NCI-H774 (cell line): ENCODE data around the gene PRRT1B.
"Not testable (repeated sequence)": the region's sequence is repeated elsewhere in the genome, so short reads cannot be mapped to it uniquely, and the experiment has no call there.

Experiments
- DNase-seq: peaks from one replicate; lab custom pipeline; 2025; lab: John Stamatoyannopoulos, UW

The PRRT1B gene

DNA sequence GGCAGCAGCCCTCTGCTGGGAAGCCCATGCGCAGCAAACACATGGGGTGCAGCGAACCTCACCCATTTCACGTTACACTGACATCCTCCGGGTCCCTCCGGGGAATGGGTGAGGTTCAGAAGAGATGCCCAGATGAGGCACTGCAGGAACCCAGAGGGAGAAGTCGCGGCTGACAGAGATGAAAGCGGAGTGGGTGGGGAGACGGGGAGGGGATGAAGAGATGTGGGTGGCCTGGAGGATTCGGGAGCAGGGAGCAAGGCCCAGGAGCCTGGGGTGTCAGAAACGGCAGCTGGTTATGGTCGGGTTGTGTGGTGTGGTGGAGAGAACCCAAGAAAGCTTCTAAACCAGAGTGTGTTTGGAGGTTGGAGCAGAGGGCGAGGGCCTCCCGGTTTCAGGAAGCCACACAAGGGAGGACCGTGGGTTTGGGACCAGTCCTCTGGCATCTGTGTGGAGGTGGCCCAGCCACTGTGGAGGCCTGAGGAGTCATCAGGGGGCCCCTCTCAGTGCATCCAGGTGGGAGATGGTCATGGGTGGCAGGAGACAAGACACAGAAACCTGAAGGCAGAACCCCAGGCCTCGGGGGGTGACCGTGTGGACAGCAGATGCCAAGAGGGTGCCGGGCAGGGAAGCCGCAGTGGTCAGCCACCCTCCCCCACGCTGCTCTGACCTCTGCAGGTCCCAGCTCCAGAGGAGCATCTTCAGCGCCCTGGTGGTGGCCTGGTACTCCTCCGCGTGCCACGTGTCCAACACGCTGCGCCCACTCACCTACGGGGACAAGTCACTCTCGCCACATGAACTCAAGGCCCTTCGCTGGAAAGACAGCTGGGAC is 22.9 kb upstream of the PRRT1B start:
- no peak for DNase-seq

GRCh38 chr9:131523086-131523388 is 22.3 kb upstream of the PRRT1B start:
- DNase-seq = no peak

- no peak for DNase-seq
These were observed 21.6 kb upstream of the PRRT1B start for GRCh38 chr9:131523451-131524435.

GRCh38 chr9:131524665-131525315 is 20.5 kb upstream of the PRRT1B start:
- DNase-seq = no peak

GRCh38 chr9:131525643-131526565 is 19.4 kb upstream of the PRRT1B start:
- no peak for DNase-seq

DNA sequence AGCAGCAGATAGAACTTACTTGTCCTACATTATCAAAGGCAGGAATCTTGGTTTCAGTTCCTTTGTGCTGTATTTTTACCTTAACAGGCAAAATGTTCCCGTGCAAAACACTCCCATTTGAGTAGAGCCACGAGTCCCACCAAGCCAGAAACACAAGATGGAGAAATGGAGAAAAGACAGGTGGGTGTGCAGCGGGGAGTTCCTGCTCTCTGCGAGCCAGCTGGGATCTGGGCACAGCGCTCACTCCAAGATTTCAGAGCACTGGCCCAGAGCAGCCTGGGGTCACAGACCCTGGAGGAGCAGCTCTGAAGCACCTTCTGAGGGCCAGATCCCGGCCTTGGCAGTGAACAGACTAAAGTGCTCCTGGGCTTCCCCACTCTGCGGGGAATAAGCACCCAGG is 17.1 kb upstream of the PRRT1B start:
- DNase-seq = no peak

- DNase-seq = no peak
These were observed 16.3 kb upstream of the PRRT1B start for GRCh38 chr9:131528886-131529505.

DNA sequence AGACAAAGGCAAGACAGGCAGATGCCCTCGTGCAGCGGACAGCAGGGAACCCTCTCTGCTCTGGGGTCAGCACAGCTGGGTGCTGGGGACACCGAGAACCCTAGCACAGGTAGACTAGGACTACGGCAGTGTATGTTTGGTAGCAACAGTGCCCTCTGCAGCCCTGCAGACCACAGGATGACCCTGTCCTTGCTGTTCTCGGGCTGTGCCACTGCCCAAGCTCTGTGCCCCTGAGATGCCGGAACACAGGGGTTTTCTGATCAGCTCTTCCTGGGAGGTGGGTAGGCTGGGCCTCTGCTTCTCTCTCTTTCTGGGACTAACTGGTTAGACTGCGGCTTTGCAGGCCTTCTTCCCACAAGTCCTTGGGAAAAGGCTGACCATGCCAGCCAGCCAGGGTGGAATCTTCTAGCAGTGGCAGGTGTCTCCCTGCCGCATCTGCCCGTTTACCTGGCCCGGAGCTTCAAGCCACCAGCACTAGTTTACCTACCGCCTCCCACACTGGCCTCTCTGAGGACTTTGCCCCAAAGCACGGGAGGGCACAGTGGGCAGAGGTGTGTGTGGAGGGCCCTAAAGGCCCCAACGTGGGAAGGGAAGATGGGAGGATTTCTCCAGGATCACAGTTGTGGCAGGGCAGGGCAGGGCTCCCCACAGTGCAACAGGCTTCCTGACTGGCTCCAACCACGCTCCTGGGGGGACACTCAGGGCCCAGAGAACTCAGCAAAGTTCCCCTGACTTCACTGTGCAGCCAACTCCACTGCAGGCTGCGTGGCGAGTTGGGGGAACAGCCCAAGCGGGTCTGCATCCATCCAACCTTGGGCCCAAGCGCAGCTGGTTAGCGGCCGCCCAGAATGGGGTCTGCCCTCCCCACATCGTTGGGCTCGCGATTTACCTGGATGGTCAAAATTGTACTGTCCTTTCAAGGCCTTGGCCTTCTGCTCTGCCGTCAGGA is 15.5 kb upstream of the PRRT1B start:
- DNase-seq = no peak

DNA sequence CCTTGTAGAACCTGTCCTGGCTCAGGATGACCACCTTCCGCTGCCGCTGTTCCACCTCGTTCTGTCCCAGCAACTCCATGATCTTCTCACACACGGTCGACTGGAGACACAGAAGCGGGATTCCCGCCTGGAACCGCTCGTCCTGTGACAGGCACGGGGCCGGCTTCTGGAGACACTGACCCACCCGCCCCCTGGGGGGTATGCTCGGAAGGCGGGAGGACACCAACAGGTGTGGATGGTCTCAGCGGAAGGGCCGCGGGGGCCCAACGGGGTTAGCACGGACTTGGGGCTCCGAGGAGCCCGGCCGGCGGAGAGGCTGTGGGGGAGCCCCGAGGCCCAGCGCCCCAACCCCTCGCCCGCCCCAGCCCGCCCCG is 14.8 kb upstream of the PRRT1B start:
- DNase-seq = peak; percentile 14

- peak; percentile 85 for DNase-seq
These were observed 14.1 kb upstream of the PRRT1B start, which contains the start of gene UCK1 for GRCh38 chr9:131530920-131531832. TSS of gene UCK1 (minus strand) at chr9:131531263. CDS start at chr9:131531174, 89 bp downstream.

DNA sequence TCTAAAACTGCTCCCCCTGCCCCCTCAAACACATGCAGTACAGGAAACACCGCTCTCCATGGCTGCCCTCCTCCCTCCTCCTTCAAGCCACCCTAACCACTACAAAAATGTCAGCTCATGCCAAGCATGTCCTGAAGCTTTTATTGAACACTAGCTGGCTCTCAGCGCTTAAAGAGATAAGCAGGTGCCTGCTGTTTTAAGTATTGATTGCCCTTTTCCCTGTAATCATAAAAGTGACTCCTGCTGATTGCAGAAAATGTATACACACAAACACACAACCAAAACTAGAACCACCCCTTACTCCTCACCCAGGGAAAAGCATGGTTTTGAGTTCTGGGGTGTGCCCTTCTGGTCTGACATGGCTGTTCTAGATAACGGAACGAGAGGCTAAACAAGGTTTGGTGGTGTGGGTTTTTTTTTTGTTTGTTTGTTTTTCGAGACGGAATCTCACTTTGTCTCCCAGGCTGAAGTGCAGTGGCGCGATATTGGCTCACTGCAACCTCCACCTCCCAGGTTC is 10.5 kb upstream of the PRRT1B start:
- no peak for DNase-seq

- no peak for DNase-seq
These were observed 7.4 kb upstream of the PRRT1B start for GRCh38 chr9:131537946-131538345.

- no peak for DNase-seq
These were observed 6.0 kb upstream of the PRRT1B start for GRCh38 chr9:131539223-131539923.

DNA sequence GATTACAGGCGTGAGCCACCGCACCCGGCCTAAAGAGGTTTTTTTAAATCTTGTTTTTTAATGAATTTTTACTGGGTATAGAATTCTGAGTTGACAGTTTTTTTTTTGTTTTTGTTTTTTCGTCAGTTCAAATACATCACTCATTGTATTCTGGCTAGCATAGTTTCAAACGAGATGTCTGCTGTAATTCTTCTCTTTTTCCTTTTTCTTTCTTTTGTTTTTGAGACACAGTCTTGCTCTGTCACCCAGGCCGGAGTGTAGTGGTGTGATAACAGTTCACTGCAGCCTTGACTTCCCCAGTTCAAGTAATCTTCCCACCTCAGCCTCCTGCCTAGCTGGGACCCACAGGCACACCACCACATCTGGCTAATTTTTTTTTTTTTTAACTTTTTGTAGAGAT is 2.2 kb upstream of the PRRT1B start:
- no peak for DNase-seq

GRCh38 chr9:131545786-131546335 is 538 bp downstream of the PRRT1B start:
- DNase-seq = no peak

DNA sequence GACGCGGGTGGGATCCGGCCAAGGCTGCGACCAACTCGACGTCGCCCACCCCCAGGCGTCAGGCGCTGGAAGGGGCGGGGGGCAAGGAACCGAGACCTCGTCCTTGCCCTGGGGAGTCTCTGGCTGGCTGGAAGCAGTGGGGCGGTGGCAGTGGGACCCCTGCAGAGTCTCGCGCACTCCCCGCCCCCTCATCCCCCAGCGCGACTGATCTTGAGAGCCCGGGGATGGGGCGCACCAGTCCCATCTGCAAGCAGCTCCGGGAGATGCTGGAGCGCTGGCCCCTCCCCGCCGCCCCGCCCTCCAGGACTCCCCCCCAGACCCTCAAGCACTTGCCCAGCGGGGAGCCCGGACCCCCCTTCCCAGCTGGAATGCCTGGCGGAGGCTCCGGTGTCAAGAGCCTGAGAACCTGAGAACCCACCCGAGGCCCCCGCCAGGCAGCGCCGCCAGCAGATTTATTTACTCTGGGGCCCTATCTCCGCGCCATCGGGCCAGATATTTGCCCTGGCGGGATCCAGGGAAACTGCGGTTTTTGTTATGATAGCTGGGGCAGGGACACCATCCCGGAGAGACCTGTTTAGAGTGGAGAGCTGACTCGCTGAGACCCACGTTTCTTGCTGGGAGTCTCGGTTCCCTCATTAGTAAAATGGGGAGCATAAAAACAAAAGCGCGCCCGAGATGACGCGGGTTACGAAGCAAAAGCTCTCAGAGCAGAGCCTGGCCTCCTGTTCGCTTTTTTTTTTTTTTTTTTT is 1.2 kb downstream of the PRRT1B start:
- DNase-seq = no peak

DNA sequence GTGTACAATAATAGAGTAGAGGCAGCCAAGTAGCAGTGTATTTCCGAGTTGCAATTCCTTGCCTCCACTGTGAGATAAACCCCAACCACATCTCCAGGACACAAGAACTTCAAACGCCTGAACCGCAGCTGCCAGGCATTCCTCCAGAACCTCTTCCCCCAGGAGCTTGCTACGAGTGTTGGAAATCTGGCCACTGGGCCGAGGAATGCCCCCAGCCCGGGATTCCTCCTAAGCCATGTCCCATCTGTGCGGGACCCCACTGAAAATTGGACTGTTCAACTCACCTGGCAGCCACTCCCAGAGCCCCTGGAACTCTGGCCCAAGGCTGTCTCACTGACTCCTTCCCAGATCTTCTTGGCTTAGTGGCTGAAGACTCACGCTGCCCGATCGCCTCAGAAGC is 3.9 kb downstream of the PRRT1B start:
- DNase-seq = not testable (repeated sequence)
